ENCODE data around the gene NDC1.
"Not testable (repeated sequence)": the region's sequence is repeated elsewhere in the genome, so short reads cannot be mapped to it uniquely, and the experiment has no call there.

The NDC1 gene

DNA sequence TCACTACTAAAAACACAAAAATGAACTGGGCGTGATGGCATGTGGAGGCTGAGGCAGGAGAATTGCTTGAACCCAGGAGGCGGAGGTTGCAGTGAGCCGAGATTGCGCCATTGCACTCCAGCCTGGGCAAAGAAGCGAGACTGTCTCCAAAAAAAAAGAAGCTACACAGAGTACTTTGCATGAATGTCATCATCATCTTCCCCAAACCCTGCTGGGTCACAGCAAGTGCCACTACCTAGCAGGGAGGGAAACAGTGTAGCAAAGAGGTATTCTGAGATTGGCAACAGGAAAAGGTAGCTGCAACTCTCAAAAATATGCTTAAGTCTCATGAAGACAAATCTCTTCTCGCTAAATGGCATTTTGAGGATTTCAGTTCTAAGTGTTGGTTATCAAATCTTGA lies 12.8 kb downstream of the NDC1 start:
- DNase-seq (ENCODE audit: low read depth) = no peak

DNA sequence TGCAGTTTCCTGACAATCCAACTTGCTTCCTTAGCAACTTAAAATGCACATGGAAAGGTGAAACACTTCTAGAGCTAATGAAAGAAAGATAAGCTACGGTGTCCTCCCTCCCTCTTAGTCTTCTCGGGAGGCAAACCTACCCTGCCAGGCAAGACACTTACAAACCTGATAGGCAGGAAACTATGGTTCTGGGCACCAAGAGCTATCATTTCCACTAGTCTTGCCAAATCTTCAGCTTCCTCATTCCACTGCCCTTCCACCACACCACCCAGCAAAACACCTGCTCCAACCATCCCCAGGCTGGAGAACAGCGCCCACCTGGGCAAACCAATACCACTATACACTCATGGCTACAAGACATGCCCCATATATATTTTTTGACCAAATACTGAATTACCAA lies 15.2 kb downstream of the NDC1 start:
- DNase-seq (ENCODE audit: low read depth) = no peak

DNA sequence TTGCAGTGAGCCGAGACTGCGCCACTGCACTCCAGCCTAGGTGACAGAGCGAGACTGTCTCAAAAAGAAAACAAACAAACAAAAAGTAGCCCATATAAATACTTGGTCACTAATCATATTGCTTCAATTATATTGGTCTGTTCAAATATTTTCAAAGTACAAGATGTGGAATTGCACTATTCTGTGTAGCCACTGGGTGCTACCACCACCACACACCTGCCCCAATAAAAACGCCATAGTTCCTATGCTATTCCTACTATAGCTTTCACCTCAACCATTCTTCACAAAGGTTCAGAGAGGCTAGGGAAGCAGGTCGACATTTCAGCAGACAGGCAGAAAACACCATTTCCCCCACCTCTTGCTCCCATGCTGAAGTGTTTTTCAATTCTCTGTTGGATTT lies 16.7 kb downstream of the NDC1 start:
- DNase-seq (ENCODE audit: low read depth) = no peak

DNA sequence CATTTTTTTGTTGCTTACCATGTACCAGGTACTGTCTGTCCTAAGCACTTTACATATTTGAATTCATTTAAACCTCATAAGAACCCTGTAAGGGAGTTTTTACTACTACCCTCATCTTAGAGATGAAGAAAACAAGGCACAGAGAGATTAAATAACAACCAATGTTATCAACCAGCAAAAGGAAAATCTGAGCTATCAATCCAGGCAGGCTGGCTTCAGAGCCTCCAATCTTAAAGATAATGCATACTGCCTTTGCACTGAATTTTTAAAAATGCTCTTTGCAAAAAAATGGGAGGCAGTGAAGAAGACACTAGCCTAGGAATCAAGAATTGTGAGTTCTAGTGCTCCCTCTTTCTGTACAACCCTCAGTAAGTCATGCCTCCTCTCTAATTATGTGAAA lies 18.7 kb downstream of the NDC1 start:
- no peak for DNase-seq (ENCODE audit: low read depth)

DNA sequence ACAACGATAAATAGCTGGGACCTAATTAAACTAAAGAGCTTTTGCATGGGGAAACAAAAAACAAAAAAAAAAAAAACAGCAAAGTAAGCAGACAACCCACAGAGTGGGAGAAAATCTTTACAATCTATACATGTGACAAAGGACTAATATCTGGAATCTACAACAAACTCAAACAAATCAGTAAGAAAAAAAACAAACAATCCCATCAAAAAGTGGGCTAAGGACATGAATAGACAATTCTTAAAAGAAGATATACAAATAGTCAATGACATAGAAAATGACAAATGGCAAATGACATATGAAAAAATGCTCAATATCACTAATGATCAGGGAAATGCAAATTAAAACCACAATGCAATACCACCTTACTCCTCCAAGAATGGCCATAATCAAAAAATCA lies 21.5 kb downstream of the NDC1 start:
- not testable (repeated sequence) for DNase-seq (ENCODE audit: low read depth)

DNA sequence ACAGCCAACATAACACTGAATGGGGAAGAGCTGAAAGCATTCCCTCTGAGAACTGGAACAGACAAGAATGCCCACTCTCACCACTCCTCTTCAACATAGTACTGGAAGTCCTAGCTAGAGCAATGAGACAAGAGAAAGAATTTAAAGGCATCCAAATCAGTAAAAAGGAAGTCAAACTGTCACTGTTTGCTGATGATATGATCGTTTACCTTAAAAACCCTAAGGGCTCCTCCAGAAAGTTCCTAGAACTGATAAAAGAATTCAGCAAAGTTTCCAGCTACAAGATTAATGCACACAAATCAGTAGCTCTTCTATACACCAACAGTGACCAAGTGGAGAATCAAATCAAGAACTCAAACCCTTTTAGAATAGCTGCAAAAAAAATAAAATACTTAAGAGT lies 22.6 kb downstream of the NDC1 start:
- DNase-seq (ENCODE audit: low read depth) = not testable (repeated sequence)

DNA sequence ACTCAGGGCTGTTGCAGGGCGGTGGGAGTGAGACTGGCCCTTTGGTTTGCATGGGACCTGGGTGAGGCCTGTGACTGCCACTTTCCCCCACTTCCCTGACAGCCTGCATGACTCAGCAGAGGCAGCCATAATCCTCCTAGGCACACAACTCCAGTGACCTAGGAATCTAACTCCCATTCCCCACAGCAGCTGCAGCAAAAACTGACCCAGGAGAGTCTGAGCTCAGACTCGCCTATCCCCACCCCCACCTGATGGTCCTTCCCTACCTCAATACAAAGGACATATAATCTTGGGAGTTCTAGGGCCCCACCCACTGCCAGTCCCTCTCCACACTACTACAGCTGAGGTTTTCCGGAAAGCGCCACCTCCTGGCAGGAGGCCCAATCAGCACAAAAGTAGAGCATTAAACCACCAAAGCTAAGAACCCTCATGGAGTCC lies 26.7 kb downstream of the NDC1 start:
- DNase-seq (ENCODE audit: low read depth) = no peak

DNA sequence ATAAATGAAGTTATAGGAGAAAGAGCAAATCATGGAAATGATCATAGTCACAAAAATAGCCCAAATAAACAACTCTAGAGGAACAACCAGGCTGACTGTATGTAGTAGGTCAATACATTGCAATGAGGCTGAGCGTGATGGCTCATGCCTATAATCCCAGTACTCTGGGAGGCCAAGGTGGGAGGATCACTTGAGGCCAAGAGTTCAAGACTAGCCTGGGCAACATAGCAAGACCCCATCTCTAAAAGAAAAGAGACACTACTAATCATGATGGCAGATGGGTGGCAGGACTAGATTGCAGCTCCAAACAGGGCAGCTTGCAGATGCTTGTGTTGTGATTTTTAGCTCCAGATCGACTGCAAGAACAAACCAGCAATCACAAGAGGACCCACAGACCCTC lies 27.6 kb downstream of the NDC1 start:
- DNase-seq (ENCODE audit: low read depth) = no peak

DNA sequence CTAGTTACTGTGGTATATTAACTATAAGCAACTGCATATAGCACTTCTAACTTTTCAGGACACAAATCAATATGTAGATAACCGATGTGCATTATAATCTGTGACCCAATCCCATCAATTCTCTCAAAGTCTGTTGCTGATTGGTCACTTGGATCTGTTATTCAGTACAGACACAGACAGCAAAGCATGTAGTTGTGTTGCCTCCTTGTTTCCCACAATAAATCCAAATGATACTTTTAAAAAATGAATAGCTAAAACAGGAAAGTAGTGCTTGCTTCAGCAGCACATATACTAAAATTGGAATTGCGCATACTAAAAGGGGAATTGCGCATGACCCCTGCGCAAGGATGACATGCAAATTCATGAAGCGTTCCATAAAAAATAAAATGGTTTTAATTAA lies 28.1 kb downstream of the NDC1 start:
- no peak for DNase-seq (ENCODE audit: low read depth)

DNA sequence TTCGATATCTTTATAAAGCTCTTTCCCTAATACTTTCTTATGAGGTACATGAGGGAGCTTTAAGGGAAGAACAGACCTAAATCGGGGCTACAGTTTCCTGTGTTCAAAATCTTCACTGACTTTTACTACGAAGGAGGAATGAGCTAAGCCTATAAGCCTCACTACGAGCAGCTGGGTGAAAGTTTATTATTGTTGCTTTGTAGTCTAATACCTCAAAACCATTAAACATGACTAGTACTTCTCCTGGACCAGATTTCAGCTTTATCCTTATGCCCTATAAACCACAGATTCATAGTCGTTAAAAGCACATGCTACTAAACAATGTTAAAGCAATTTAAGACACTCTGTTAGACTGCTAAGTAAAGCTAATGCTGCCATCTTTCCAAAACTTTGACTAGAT lies 30.2 kb downstream of the NDC1 start:
- DNase-seq (ENCODE audit: low read depth) = no peak

DNA sequence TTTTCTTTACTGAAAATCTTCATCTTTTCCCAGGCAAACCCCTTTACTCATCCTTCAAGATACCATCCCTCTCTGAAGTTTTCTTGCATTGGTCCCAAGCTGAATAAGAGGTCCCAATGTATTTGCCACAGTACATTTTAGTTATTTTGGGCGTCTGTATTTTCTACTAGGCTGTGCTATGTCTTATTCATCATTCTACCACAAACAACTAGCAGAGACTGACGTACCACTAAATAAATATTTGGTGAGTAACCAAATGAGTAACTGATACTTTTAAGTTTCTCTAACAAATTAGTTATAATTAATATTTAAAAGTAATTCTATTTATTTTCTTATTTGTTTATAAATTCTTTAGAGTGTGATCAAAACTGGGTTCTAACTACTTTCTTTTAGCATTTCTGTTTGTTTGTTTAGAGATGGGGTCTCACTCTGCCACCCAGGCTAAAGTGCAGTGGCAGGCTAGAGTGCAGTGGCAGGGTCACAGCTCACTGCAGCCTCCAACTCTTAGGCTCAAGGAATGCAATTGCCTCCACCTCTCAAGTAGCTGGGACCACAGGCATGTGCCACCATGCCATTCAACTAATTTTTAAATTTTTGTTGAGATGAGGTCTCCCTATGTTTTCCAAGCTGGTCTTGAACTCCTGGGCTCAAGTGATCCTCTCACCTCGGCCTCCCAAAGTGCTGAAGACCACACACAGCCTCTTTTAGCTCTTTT lies 33.1 kb downstream of the NDC1 start:
- no peak for DNase-seq (ENCODE audit: low read depth)

DNA sequence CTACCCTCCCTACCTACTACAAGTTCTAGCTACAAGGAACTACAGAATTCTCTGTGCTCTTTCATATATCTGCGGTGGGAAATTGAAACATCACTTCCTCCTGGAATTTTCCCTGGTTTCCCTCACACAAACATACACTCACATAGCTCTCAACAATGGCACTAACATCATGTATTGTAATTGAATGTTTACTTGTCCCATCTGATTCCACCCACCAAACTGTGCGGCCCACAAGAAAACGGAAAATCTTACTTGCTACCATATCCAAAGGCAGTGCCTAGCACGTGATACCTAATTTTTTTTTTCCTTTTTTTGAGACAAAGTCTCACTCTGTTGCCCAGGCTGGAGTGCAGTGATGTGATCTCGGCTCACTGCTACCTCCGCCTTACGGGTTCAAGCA lies 33.9 kb downstream of the NDC1 start:
- DNase-seq (ENCODE audit: low read depth) = no peak

DNA sequence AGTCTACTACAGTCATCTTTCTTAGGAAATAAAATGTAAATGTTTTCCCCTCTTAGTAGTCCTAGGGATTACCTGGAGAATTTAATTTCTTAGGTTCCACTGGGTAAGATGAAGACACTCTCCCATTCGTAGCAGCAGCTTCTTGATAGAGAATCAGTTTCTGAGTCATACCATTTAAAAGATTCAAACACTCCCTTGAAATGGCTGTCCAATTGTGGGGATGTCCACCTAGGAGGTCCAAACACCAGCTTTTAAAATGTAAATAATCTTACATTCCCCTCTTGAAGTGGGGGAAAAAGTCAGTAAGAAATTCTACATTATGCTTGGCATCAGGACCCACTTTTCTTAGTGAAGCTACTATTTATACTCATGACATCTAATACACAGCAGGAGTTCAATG lies 37.5 kb downstream of the NDC1 start:
- DNase-seq (ENCODE audit: low read depth) = no peak

DNA sequence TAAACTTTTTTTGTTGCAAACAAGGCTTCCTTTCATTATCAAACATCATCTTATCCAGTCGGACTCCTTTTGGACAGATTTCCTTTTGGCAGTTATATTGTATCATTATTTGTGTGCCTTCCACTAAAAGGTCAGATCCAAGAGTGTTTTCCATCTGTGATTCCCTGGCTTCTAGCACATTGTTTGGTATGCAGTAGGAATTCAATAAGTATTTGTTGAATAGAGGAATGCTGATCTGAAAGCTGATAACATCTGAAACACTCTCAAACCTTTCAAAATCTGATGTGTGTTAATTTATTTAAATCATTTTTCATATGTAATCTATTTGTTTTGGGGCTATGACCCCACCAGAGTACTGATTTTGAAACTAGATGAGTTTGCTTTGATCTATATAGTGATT lies 39.0 kb downstream of the NDC1 start:
- DNase-seq (ENCODE audit: low read depth) = no peak

DNA sequence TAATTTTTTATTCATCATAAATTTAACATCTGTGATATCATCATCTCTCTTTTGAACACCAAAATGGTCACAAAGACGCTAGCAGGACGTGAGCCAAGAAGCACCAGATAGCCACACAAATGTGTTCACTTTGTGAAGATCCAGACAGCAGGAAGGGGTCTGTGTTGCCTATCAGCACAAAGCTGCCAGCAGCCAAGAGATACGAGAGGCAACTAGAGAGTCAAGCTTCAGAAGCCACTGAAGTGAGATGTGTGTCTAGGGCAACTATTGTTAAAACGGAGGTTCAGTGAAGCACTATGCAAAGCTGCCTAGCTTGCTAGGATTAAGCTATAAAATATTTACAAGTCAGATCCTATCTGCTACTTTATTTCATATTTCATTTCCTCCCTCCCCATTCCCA lies 45.3 kb downstream of the NDC1 start:
- DNase-seq (ENCODE audit: low read depth) = no peak

DNA sequence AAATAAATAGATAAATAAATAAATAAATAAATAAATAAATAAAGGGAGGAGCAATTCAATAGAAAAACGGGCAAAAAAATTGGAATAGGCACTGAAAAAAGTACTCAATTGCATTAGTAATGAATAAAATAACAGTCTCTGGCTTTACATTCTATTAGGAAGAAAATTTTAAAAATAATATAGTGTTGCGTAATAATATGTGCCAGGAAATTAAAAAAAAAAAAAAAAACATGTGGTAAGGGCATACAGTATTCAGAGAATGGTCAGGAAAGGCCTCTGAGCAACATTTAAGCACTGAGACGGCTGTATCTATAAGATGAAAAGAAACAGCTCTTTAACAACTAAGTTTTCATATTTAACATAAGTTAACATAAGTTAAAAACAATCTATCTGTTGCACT lies 50.4 kb downstream of the NDC1 start:
- no peak for DNase-seq (ENCODE audit: low read depth)

DNA sequence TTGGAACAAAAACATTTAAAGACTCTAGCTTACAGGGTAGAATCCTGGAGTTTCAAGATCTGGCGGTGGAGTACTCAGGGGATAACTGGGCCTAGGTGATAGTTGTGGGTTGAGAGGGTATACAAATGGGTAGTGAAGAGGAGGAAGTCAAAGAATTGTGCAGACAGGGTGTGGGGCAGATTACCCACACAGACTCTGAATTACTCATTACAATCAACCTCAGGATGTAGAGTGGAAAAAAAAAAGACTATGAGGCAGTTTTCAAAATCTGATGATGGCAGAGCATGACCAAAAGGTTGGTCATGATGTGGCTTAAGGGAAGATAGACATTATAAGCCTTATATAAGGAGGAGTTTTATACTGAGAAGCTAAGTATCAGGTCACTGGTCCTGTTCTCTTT lies 55.0 kb downstream of the NDC1 start:
- no peak for DNase-seq (ENCODE audit: low read depth)

DNA sequence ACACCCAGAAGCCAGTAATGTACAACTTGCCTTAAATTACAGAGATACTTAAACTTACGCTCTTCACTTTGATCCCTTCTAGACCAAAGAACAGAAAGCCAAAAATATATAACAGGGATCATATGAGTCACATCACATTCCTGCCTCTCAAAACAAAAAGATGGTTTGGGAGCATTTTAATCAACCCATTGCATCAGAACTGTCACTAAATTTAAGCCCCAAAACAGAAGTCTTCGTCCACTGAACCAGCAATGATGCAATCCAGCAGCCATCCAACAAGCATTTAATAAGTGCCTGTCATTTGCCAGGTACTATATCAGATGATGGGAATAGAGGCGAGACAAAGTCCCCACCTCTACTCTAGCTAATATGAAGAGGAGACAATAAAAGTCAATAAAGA lies 56.4 kb downstream of the NDC1 start:
- DNase-seq (ENCODE audit: low read depth) = peak; percentile 79

DNA sequence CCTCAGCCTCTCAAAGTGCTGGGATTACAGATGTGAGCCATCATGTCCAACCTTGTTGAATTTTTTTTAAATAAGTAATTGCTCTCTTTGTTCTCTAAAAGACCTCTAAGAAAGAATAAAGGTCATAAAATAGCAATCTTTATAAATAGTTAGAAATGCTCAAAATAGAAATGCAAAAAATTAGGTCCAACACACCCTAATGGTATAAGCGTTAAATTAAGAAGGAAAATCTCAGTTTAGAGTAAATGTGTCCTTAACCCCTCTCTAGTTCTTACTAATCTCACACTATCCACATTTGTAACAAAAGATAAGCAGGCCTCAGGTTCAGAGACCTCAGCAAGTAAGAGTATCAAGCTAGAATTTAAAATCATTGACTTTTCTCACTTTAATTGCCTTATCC lies 60.8 kb downstream of the NDC1 start:
- no peak for DNase-seq (ENCODE audit: low read depth)

DNA sequence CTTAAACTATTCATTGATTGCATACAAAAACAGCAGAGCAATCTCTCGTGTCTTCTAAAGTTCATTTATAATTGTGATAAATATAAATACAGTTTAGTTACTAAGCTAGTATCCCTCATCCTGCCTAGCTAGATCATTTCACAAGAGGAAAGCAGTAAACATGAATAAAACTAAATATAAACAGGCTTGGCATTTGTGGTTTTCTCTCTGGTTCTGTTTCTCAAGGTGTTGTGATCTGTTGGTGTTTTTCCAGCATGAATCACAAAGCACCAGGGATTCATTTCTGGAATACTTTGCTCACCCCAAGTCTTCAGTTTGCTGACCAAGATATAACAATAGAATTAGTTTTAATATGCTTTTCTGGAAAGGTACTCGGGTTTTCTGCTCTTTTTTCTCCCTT lies 66.4 kb downstream of the NDC1 start:
- no peak for DNase-seq (ENCODE audit: low read depth)

DNA sequence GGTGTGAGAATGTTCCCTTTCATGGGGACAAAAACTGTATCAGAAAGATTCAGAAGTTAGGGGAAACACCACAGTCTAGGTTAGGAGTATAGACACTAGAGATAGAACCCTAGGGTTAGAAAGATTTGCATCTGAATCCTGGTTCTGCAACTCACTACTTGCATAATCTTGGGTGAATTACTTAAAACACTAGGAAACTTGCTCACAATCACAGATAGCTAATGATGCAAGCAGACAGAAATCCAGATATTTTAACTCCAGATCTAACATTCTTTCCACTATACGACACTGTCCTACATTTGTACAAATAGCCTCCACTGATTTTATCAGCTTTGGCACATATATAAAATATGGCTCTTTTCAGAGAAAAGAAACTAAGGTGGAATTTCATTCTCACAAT lies 68.3 kb downstream of the NDC1 start:
- peak; percentile 45 for DNase-seq (ENCODE audit: low read depth)

DNA sequence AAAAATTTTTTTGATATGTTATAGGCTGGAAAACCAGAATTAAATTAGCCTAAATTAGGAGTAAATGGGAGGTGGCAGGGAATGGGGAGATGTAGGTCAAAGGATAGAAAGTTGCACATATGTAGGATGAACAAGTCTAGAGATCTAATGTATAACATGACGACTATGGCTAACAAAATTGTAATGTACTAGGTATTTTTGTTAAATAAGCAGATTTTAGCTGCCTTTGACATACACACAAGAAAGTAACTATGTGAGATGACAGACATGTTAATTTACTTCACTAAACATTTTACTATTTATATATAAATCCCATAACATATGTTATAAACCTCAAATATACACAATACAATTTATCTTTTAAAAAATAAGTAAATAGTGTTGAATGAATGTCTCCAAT lies 68.9 kb downstream of the NDC1 start:
- no peak for DNase-seq (ENCODE audit: low read depth)

DNA sequence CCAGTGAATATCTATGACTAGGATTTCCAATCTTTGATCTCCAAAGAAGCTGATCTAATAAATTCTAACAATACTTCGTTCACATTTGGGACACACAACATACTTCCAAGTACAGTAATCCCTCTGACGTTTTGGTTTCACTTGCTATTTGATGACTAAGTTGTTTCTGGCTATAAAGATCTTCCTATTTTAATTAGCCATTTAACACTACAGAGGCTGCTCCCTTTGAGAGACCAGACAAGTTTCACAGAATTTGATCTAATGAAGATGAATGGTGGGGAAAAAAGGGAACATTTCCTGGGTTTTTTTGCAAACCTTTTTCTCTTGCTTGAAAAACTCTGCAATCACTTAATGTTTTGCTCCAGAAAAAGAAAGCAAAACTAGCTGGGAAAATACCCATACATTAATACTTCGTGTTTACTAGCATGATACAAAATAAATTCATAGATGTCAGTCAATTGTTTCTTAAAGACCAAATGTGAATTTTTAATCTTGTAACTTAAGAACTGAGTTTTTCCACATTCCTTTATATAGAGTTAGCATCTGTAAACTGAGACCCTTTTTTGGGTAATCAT lies 71.2 kb downstream of the NDC1 start:
- DNase-seq (ENCODE audit: low read depth) = no peak

DNA sequence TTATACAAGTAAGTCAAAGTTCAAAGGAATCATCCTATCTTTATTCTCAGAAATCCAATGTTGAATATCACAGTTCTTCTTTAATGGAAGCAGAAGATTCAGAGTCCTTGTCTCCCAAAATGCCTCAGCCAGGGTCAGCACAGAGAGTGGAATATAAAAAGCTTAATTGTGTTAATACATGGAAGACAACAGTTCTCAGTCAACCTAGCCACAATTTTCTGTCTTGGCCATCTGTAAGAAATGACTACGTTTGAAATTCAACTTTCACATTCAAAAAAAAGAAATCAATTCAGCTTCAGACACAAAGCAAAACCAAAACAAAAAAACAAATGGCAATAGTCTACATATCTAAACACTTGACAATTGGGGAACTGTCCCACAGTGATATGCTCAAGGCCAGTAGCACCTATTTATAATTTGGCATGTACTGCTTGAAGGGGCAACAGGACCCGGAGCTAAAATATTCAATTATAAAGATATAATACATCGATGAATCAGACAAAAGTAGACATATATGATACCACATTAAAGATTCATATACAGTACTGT lies 71.8 kb downstream of the NDC1 start:
- no peak for DNase-seq (ENCODE audit: low read depth)

Measured in fibroblast of the conjunctiva (primary cell).